Measurements from ENCODE around the gene GLIPR2. TPM values are rescaled to one million over a fixed set of nuclear protein-coding genes. Genes with fewer than 3 reads are reported as not detected.
A peak's percentile ranks its signal among the peaks of the same experiment; 100 is the strongest.

Gene GLIPR2
- polyA plus RNA-seq, 1 of the 3 experiments (the other 2 are of a cell fraction): 38.3 TPM

DNA sequence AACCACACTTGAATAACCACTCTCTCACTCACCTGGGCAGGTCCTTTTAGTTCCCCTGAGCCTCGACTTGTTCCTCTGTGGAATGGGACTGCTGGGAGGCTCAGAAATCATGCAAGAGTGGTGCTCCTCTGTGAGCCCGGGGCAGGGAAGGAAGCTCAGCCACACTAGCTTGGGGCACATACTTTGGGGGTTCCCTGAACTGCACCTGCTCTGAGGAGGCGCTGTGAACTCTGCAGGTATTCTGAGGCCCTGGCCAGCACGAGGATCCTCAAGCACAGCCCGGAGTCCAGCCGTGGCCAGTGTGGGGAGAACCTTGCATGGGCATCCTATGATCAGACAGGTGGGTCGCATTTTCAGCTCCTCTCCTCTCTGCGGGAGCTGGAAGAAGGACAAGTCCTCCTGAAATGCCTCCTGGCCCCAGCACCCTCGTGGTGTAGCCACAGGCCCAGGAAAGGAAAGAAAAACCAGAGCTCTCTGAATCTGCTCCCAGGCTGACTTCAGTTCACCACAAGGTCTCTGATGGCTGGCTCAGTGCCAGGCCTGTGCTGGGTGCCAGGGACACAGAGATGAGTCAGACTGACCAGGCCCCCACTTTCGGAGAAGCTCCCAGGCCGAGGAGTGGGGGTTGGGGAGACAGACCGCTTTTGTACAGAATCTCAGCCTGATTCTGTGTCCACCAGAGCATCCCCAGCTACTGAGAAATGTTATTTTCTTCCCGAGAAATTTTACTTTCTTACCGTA is 11.9 kb downstream of the GLIPR2 start (continued):
- TF ChIP-seq NFIC (IDR thresholded peaks at IDR 0.05; ENCODE audit: borderline replicate concordance): peak; percentile 100
- TF ChIP-seq JUND (IDR thresholded peaks at IDR 0.05): peak; percentile 93
- TF ChIP-seq EZH2phosphoT487 (IDR thresholded peaks at IDR 0.05; ENCODE audit: borderline replicate concordance, low read depth): no peak
- TF ChIP-seq, protein P1, sequence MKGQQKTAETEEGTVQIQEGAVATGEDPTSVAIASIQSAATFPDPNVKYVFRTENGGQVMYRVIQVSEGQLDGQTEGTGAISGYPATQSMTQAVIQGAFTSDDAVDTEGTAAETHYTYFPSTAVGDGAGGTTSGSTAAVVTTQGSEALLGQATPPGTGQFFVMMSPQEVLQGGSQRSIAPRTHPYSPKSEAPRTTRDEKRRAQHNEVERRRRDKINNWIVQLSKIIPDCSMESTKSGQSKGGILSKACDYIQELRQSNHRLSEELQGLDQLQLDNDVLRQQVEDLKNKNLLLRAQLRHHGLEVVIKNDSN (IDR thresholded peaks at IDR 0.05; ENCODE audit: borderline replicate concordance, low read depth): no peak
- TF ChIP-seq, protein P2, sequence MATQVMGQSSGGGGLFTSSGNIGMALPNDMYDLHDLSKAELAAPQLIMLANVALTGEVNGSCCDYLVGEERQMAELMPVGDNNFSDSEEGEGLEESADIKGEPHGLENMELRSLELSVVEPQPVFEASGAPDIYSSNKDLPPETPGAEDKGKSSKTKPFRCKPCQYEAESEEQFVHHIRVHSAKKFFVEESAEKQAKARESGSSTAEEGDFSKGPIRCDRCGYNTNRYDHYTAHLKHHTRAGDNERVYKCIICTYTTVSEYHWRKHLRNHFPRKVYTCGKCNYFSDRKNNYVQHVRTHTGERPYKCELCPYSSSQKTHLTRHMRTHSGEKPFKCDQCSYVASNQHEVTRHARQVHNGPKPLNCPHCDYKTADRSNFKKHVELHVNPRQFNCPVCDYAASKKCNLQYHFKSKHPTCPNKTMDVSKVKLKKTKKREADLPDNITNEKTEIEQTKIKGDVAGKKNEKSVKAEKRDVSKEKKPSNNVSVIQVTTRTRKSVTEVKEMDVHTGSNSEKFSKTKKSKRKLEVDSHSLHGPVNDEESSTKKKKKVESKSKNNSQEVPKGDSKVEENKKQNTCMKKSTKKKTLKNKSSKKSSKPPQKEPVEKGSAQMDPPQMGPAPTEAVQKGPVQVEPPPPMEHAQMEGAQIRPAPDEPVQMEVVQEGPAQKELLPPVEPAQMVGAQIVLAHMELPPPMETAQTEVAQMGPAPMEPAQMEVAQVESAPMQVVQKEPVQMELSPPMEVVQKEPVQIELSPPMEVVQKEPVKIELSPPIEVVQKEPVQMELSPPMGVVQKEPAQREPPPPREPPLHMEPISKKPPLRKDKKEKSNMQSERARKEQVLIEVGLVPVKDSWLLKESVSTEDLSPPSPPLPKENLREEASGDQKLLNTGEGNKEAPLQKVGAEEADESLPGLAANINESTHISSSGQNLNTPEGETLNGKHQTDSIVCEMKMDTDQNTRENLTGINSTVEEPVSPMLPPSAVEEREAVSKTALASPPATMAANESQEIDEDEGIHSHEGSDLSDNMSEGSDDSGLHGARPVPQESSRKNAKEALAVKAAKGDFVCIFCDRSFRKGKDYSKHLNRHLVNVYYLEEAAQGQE (IDR thresholded peaks at IDR 0.05; ENCODE audit: low read depth, low read length): no peak
- TF ChIP-seq, protein P3, sequence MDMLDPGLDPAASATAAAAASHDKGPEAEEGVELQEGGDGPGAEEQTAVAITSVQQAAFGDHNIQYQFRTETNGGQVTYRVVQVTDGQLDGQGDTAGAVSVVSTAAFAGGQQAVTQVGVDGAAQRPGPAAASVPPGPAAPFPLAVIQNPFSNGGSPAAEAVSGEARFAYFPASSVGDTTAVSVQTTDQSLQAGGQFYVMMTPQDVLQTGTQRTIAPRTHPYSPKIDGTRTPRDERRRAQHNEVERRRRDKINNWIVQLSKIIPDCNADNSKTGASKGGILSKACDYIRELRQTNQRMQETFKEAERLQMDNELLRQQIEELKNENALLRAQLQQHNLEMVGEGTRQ (IDR thresholded peaks at IDR 0.05; ENCODE audit: borderline replicate concordance, low read depth, low read length): no peak
- TF ChIP-seq, protein P4, sequence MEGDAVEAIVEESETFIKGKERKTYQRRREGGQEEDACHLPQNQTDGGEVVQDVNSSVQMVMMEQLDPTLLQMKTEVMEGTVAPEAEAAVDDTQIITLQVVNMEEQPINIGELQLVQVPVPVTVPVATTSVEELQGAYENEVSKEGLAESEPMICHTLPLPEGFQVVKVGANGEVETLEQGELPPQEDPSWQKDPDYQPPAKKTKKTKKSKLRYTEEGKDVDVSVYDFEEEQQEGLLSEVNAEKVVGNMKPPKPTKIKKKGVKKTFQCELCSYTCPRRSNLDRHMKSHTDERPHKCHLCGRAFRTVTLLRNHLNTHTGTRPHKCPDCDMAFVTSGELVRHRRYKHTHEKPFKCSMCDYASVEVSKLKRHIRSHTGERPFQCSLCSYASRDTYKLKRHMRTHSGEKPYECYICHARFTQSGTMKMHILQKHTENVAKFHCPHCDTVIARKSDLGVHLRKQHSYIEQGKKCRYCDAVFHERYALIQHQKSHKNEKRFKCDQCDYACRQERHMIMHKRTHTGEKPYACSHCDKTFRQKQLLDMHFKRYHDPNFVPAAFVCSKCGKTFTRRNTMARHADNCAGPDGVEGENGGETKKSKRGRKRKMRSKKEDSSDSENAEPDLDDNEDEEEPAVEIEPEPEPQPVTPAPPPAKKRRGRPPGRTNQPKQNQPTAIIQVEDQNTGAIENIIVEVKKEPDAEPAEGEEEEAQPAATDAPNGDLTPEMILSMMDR (IDR thresholded peaks at IDR 0.05): no peak
- TF ChIP-seq FOSL2 (IDR thresholded peaks at IDR 0.05; ENCODE audit: borderline replicate concordance, low read depth): peak; percentile 97
- TF ChIP-seq SIN3A (IDR thresholded peaks at IDR 0.05; ENCODE audit: borderline replicate concordance, low read depth, low read length): peak; percentile 56; the same call in 1 of the 2 replicates
- TF ChIP-seq NRF1 (IDR thresholded peaks at IDR 0.05; ENCODE audit: low read depth, low read length): no peak
- peak; percentile 91 for TF ChIP-seq TCF12 (IDR thresholded peaks at IDR 0.05)
- 0 out of 2 replicates have a peak, but pooled peaks have one; percentile 27 for TF ChIP-seq GABPA (IDR thresholded peaks at IDR 0.05; ENCODE audit: low read depth)
- no peak for TF ChIP-seq GATA2 (CRISPR knock-in tag; IDR thresholded peaks at IDR 0.05)
- no peak for TF ChIP-seq ELF1 (IDR thresholded peaks at IDR 0.05)
- 0 out of 2 replicates have a peak, but pooled peaks have one; percentile 32 for TF ChIP-seq YY1 (IDR thresholded peaks at IDR 0.05; ENCODE audit: low read depth)
- peak; percentile 81 for TF ChIP-seq RCOR1 (IDR thresholded peaks at IDR 0.05; ENCODE audit: low read length)
- TF ChIP-seq, protein P5, sequence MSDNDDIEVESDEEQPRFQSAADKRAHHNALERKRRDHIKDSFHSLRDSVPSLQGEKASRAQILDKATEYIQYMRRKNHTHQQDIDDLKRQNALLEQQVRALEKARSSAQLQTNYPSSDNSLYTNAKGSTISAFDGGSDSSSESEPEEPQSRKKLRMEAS (IDR thresholded peaks at IDR 0.05; ENCODE audit: low read depth): peak; percentile 90
- peak; percentile 5; the same call in 1 of the 2 replicates for TF ChIP-seq SMC3 (IDR thresholded peaks at IDR 0.05; ENCODE audit: low read depth, low read length)
- TF ChIP-seq EP300 (IDR thresholded peaks at IDR 0.05; ENCODE audit: borderline replicate concordance in 1 of 2, low read depth in 1 of 2, low read length in 1 of 2): peak; percentile 72 to 87
- TF ChIP-seq TAF1 (IDR thresholded peaks at IDR 0.05; ENCODE audit: borderline replicate concordance, low read depth, low read length): no peak
- peak; percentile 44 for TF ChIP-seq RAD21 (IDR thresholded peaks at IDR 0.05; ENCODE audit: low read length)

All from SK-N-SH (cell line).